HG02642 (cell line): ENCODE data around the gene MIEF1.
"Not testable (repeated sequence)": the region's sequence is repeated elsewhere in the genome, so short reads cannot be mapped to it uniquely, and the experiment has no call there.

Experiments
- ATAC-seq: cut with Tn5 transposase; IDR thresholded peaks from one replicate; pipeline ENCODE4 v1.9.1; 2021; ENCODE audit warnings: mild to moderate bottlenecking; ENCODE audit not compliant: unreplicated experiment, poor library complexity

The MIEF1 gene

GRCh38 chr22:39511226-39511625 lies 9.1 kb downstream of the MIEF1 start:
- ATAC-seq = no peak

GRCh38 chr22:39512026-39512425 lies 9.9 kb downstream of the MIEF1 start:
- no peak for ATAC-seq

GRCh38 chr22:39513791-39514190 lies 11.7 kb downstream of the MIEF1 start:
- no peak for ATAC-seq

- no peak for ATAC-seq
These were observed 12.4 kb downstream of the MIEF1 start for GRCh38 chr22:39514373-39514973.

GRCh38 chr22:39515266-39516050 lies 13.4 kb downstream of the MIEF1 start:
- ATAC-seq = no peak

GRCh38 chr22:39517470-39517869 lies 15.4 kb downstream of the MIEF1 start:
- no peak for ATAC-seq

- ATAC-seq = no peak
These were observed 16.2 kb downstream of the MIEF1 start for GRCh38 chr22:39518144-39518786.

- ATAC-seq = no peak
These were observed 17.0 kb downstream of the MIEF1 start for GRCh38 chr22:39518996-39519680.

- peak; percentile 81 for ATAC-seq
These were observed 17.7 kb downstream of the MIEF1 start for GRCh38 chr22:39519681-39520225.

- peak; percentile 57 for ATAC-seq
These were observed 18.4 kb downstream of the MIEF1 start, which contains the start of gene ATF4 for GRCh38 chr22:39520226-39521105. Gene ATF4, plus strand, starts transcription at chr22:39520562. Its CDS starts 884 bp downstream, at chr22:39521446.

GRCh38 chr22:39521106-39521885 lies 19.2 kb downstream of the MIEF1 start:
- ATAC-seq = not testable (repeated sequence)

GRCh38 chr22:39522091-39522490 lies 20.0 kb downstream of the MIEF1 start:
- ATAC-seq = not testable (repeated sequence)

GRCh38 chr22:39522567-39523300 lies 20.6 kb downstream of the MIEF1 start:
- ATAC-seq = no peak

- ATAC-seq = no peak
These were observed 22.1 kb downstream of the MIEF1 start for GRCh38 chr22:39524089-39524752.

GRCh38 chr22:39524753-39525657 lies 22.9 kb downstream of the MIEF1 start:
- no peak for ATAC-seq

GRCh38 chr22:39525658-39525975 lies 23.5 kb downstream of the MIEF1 start:
- no peak for ATAC-seq

- no peak for ATAC-seq
These were observed 24.7 kb downstream of the MIEF1 start for GRCh38 chr22:39526736-39527171.
